Activated CD4-positive, CD25-positive, alpha-beta regulatory T cell treated with anti-CD3 and anti-CD28 coated beads, Interleukin-2, amount 50 U/mL, for 72 hours (primary cell): Measurements from ENCODE around the gene RBSN.

Experiments
- DNase-seq: peaks from one replicate; pipeline ENCODE4 v3.0.0; 2021

RBSN gene

DNA sequence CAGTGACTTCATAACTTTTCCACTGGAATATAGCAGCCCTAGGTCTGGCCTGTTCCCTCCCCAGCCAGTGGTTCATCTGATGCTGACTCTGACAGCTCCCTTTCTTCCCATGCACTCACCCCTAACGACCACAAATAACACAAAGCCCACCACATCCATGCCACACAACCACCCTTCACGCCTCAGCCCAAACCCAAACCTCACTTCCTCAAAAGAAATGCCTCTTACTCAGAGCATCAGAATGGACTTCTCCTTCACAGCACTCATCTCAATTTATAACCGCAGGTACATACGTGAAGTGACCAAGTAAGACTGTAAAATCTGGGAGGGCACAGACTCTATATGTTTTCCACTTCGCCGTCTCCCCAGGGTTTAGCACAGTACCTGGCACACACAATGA lies 1.1 kb downstream of the RBSN start:
- peak; percentile 53 for DNase-seq

DNA sequence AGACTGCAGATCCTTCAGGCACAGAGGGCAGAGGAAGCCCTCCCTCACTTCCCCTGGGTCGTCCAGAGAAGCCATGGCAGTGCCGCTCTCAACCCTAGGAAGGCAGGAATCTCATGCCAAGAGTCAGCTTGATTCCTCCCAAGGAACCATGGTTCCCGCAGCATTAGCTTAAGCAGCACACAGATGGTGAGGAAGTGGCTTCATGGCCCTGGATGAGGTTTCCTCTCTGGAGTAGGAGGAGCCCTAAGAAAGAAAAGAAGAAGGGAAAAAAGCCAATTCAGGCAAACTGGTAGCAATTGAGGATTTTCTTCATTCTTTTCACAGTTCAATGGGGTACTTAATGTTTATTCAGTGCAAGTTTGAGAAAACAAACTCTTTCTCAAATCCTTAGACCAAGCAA lies 2.9 kb downstream of the RBSN start:
- no peak for DNase-seq

DNA sequence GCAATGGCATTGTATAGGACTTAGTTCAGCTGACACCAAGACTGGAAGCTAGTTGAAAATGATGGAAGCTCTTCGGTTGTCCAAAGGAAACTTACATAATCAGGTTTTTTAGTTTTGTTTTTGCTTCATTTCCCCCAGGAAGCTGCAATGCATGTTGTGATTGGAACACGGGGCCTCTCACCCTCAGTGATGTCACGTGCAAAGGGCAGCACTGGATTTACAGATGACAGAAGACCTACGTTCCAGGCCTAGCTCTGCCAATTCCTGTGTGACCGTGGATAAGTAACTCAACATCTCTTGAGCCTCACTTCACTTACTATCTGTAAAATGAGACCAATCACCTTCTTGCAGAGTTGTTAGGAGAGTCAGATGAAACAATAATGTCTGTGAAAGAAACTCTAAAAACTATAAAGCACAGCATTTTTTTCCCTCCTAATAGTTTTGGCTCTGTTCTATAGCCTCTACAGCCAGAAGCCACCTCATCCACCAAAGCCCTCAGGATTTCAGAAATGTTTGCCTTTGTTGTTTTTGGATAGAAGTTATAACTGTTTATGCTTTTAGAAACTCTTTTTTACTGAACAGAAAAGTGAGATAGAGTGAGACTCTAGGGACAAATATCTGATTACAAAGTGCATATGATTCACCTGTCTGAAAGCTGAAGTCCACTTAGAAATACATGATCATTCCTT lies 4.6 kb downstream of the RBSN start:
- DNase-seq, result no peak

DNA sequence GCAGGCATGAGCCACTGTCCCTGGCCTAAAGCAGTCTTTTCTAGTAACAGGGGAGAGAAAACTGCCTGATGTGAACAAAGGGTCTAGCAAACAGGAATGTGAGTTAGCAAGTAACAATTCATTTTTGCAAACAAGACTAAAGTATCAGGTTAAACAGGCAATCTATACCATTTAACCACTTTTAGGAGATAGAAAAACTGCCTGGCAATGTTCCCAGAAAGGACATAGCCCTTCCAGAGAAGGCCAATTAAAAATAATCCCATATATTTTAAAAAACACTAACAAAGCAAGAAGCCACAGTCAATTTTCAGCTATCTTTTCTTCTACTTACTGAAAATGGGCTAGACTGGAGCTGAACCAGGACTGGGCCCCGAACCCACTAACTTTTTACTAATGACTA lies 6.3 kb downstream of the RBSN start:
- DNase-seq, result no peak

DNA sequence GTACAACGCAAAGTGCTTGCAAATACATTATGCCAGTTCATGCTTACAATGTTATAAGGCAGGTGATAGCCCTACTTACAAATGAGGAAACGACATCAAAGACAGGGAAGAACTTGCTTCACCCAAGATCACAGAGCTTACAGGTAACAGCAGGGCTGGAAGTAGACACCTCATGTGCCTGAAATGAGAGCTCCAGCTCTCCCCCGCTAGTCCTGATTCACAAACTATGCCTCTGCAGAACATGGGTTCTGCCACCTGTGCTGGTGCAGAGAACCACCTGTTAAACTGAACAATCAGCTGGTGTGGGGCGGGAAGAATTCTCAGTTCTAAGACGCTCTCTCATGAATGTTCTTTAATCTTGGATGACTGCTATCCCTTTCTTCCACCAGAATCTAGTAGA lies 7.4 kb downstream of the RBSN start:
- DNase-seq, result no peak

DNA sequence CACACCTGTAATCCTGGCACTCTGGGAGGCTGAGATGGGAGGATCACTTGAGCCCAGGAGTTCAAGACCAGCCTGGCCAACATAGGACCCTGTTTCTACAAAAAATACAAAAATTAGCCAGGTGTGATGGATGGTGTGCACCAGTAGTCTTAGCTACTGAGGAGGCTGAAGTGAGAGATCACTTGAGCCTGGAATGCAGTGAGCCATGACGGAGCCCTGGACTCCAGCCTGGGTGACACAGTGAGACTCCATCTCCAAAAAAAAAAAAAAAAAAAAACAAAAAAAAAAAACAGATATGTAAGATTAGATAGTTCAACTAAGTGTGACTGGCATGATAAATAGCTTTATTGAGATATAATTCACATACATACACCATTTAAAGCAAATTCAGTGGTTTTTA lies 9.7 kb downstream of the RBSN start:
- DNase-seq, result no peak

DNA sequence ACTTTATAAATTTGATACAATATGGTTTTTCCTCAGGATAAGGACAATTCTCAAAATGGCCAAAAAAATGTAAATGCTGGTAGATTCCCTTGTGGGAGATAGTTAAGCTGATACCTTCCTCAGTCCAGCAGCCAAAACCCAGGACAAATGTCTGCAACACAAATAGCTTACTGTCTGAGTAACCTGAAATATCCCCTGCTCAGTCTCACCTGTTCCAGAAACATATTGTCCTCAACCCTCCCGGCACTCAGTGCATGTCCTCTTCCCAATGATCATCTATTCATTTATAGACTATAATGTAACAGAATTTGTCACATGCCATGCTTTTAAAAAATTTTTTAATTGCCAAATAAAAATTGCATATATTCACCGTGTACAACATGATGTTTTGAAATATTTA lies 12.2 kb downstream of the RBSN start:
- DNase-seq, result no peak

DNA sequence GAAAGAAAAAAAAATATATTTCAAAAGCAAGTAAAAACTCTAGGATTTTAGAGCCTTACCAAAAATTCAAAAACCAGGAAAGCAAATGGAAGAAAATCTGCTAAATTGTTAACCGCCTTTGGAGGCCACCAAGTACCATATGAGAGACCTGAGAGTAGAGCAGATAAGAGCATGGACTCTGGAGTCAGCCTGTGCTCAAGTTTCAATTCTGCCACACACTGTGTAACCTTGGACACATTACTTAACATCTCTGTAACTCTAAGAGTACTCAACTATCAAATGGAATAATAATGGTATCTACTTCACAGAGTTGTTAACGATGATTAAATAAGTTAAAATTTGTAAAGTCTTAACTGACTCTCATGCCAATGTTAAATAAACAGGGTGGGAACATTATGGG lies 12.7 kb downstream of the RBSN start:
- DNase-seq, result no peak

DNA sequence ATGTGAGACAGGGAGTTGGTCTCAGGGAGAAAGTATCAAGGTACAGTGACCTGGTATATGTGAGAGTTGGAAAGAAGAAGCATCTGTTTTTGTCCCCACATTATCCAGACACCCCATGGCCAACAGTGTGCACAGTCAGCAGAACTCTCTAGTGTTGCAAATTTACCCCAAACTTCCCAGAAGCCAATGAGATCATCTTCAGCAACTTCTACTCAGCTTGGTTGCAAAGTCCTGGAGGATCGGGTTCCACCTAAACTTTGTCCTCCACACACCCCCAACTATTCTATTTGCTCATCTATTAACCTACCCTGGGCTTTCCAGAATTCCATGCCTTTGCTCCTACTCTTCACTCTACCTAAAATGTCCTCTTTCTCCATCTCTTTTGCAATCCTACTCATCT lies 15.7 kb downstream of the RBSN start:
- DNase-seq, result no peak

DNA sequence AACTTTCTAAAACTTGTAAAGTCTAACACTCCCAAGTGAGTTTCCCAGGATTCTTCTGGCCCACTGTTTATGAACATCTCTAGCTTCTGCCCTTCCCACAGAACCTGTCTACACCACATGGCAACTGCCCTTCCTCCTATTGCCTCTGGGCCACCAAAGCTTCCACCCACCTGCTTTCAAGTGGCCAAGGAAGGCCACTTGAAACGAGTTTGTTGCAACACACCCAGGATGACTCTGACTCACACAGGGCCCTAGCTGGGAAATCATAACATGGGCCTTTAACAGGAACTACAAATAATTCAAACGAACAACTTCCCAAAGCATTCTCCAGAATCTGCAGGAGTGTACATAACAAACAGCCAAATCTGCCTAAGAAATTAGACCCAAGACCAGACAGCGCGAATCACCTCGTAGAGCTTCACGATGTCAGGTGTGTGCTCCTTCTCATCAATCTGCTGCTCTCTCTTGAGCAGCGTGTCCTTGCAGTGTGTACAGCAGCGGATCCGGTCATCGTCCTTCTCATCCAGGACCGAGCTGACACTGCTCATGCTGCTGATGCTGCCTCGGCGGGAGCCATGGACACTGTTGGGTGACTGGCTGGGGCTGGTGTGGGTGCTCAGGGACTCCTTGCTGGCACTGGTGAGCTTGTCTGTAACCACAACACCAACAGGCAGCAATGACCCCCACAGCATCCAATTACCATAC lies 16.8 kb downstream of the RBSN start:
- no peak for DNase-seq

DNA sequence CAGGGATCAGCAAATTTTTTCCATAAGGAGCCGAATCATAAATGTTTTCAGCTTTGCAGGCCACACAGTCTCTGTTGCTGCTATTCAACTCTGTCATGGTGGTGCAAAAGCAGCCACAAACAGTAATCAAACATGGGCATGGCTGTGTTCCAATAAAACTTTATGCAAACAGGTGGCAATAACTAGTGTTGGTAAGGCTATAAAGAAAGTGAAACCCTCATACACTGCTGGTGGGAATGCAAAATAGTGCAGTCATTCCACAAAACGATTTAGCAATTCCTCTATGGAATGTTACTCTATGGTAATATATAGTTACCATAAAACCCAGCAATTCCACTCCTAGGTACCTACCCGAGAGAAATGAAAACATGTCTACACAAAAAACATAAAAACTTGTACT lies 19.9 kb downstream of the RBSN start:
- DNase-seq, result no peak

DNA sequence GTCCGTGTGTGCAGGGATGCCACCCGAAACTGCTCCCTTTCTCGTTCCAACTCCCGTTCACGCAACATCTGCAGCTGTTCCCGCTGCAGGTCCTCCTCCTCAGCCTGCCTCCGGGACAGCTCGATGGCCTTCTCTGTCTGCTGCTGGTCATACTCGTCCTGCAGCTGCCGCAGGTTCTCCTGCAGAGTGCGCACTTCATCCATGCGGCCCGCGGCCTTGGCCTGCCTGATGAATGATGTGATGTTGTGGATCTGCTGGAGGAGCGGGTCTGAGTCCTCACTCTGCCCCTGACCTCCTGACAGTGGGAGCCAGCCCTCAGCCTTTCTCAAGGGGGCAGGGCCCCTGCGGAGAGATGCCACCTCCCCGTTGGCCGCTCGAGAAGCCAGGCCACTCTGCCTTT lies 24.4 kb downstream of the RBSN start:
- no peak for DNase-seq

DNA sequence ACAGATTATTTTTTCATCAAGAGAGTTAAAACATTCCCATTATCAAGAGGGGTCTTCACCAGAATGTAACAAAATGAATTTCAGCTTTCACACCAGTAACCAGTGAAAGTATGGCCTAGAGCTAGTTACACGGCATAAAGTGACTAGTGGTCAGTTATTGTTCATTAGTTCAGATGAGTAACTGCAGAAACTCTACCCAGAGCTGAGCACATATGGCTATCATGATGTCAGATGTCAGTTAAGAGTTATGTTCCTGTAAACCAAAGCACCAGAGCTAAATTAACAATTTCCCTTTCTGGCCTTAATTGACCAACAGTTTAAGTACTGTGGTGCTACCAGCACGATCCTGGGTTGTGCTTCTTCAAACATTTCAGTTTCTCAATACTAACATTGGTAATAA lies 27.2 kb downstream of the RBSN start:
- DNase-seq, result no peak

DNA sequence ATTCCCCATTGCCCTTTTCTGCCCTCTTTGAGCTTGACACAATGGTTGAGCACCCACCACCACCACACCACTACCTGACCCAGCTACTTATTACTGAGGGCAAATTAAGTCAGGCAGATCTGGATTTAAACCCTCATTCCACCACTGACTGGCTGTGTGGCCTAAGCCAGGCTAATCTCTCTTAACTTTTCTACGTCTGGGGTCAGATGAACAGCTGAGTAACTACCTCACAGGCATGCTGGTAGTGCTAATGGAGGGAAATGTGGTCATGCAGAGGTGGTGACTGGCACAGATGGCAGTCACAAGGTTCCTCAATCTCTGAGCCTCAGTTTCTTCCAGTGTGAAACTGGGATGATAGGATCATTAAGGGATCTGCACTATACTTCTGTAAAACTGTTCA lies 29.5 kb downstream of the RBSN start:
- DNase-seq, result no peak

DNA sequence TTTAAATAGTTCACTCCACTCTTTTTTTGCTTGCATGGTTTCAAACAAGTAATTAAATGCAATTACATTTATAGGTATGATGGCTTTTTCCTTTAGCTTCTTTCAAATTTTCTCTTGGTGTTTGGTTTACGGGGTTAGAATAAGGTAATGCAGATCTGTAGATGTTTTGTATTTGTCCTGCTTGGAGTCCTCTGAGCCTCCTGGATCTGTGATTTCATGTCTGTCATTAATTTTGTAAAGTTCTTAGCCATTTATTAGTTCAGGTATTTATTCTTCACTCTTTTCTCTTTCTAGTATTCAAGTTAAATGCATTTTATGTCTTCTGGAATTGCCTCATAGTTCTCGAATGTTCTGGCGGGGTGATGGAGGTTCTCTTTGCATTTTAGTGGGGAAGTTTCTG lies 32.5 kb downstream of the RBSN start:
- no peak for DNase-seq

DNA sequence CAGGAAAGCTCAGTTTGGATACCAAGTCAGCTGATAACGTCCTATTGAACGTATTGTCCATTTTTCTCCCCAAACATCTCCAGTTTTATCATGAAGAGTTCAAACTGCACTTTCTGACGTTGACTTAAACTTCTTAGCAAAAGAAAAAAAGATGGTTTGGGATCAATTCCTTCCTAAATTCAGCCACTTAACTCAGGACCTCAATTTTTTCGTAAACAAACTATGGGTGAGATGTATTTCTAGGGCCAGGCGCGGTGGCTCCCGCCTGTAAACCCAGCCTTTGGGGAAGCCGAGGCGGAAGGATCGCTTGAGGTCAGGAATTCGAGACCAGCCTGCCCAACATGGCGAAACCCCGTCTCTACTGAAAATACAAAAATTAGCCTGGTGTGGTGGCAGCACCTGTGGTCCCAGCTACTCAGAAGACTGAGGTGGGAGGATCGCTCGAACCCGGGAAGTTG lies 33.4 kb downstream of the RBSN start:
- DNase-seq, result no peak

DNA sequence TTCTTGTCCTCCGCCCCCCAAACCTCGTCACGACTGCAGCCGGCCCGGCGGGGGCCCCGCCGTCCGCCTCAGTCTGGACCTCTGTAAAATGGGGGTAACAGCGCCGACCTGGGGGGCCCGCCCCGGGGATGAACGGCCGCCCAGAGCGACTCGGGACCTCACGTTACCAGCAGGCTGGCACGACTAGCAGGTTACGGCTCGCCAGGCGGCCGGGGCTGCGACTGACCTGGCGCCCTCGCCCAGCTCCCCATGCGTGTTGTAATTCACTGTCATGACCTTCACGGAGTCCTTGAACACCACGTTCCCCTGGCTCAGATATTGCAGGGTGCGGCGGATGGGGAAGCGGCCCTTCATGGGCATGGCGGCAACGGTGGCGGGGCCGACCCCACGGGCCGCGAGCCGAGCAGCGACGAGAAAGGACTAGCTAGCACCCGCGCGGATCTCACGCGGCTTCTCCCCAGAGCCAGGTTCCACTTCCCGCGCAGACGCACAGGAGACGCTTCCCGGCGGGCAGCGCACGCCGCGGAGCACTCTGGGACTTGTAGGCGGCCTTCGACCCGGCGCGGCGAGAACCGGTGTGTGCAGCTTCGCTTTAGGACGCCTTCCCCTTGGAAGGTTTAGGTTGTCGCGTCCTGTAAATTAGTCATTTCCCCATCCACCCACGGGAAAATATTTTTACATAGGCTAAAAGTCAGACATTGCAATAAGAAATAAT lies 34.0 kb downstream of the RBSN start, which contains the start of gene MRPS25:
MRPS25 (minus strand) TSS at position 481 of the 715 bp plus-strand sequence; CDS start at position 360, 121 bp downstream.
- peak; percentile 87 for DNase-seq

DNA sequence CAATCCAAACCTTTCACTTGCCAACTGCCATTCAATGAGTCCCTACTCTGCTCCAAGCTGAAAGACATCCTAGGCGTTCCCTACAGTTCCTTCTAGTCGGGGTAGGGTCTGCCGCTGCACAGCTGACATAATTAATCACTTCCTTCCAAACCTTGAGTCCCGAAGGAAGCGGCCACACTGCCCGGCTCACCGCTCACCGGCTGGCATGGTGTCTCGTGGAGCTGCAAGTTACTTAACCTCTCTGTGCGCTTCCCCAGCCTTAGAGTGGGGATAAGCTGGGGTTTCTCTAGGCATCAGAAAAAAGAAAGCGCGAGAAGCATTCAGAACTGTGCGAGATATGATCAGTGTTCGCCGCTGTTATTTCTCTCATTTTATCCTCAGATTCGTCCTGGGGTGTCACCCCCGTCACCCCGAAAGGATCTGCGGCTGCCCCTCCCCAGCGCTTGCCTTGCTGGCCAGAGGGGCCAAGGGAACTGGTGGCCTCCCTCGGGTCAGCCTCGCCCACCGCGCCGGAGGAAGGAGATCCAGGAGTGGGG lies 34.6 kb downstream of the RBSN start:
- no peak for DNase-seq

DNA sequence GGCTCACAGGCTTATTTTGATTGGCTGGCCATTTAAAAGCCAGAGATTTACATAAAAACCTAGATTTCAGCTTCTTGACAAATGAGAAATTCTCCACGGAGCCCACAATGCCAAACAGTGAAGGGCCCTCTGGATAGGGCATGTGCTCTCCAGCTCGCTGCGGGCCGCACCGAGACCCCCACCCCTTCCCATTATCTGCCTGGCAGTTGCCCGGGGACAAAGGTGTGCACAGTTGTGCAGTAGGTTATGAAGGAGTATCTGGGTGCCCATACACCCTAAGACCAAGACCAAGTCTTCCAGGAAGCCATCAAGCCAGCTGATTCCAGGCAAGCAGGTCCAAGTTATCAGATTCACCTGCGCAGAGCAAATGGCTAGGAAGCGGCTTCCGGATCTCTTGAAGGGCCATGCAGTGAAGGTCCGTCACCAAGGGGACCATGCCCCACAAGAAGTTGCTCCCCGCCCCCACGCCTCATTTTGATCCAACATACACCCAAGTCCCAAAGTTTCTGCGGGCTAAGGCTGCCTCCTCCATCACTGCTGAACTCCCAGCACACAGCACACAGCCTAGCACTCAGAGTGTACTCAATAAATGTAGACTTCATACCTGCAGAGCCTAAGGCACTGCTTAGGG lies 35.2 kb downstream of the RBSN start:
- DNase-seq, result no peak

DNA sequence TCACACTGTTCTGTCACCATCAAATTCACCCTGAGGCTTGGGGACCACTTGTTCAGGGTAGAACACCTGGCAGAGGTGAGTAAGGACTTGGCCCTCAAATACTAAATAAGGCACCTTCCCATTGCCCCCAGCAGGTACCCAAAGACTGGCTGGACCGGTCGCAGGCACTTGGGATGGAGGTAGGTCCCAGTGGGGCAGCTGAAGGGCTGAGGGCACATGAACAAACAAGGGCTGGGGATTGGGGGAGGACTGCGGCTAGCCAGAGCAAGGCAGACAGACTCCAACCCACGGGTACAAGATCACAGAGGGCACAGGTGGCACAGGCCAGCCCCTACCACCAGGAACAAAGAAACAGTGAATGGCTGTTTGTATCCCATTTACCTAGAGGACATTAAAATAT lies 35.7 kb downstream of the RBSN start:
- DNase-seq, result no peak

DNA sequence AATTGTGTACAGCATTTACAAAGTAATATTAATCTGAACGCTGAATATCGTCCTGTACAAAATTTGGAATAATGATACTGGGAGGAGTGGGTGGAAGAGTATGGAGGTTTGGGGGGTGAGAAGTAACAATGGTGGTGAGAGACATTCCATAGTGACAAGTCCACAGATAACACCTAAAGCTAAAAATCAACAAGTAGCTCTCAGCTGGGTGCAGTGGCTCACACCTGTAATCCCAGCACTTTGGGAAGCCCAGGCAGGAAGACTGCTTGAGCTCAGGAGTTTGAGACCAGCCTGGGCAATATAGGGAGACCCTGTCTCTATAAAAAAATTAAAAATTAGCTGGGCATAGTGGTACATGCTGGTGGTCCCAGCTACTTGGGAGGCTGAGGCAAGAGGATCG lies 38.9 kb downstream of the RBSN start:
- DNase-seq, result no peak

DNA sequence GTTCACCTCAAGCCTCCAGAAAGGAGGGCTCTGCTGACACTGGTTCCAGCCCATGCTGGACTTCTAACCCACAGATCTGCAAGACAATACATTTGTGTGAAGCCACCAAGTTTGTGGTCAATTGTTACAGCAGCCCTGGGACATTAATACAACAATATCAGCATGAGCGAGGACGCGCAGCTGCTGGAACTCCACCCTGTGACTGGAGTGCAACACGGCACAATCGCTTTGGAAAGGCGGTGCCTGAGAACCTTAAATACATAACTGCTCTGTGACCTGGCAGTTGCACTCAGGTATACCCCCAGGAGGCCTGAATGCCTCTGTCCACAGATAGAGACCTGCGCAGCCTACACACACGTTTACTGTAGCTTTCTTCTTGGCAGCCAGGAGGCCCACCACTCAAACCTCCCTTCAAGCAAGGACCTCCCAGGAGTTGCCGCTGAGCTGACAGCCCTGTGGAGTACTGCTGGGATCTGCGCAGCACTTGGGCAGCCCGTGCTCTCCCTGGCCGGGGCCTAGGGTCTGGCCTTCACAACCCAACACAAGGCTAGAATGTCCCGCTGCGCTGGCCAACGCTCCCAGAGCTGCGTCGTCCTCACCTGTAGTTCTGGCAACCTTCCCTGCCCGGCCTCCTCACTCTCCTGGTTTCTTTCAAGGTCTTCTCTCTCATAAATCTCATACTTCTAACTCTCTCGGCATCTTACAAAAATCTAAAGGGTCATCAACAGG lies 42.1 kb downstream of the RBSN start:
- no peak for DNase-seq
